ENCODE data around the gene NLRC5.

DNA sequence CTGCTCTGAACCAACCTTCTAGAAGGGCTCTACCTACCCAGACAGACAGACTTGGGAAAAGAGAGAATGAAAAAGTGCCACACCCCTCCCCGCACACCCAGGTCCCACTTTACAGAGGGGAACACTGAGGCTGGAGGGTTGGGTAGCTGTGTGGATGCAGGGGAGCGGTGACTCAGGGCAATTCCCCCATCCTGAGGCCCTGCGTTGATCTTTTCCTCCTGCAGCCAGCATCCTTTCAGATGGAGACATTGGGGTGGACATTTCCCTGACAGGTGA lies 17.7 kb upstream of the NLRC5 start:
- TF ChIP-seq, protein P1, sequence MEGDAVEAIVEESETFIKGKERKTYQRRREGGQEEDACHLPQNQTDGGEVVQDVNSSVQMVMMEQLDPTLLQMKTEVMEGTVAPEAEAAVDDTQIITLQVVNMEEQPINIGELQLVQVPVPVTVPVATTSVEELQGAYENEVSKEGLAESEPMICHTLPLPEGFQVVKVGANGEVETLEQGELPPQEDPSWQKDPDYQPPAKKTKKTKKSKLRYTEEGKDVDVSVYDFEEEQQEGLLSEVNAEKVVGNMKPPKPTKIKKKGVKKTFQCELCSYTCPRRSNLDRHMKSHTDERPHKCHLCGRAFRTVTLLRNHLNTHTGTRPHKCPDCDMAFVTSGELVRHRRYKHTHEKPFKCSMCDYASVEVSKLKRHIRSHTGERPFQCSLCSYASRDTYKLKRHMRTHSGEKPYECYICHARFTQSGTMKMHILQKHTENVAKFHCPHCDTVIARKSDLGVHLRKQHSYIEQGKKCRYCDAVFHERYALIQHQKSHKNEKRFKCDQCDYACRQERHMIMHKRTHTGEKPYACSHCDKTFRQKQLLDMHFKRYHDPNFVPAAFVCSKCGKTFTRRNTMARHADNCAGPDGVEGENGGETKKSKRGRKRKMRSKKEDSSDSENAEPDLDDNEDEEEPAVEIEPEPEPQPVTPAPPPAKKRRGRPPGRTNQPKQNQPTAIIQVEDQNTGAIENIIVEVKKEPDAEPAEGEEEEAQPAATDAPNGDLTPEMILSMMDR (IDR thresholded peaks at IDR 0.05; ENCODE audit: low read depth, low read length, poor library complexity, severe bottlenecking), result no peak
- no peak for TF ChIP-seq EZH2phosphoT487 (IDR thresholded peaks at IDR 0.05; ENCODE audit: borderline replicate concordance, low read length)

Data from DOHH2 (cell line).